ENCODE measurements around the gene APOBR.
"Not testable (repeated sequence)": the region's sequence is repeated elsewhere in the genome, so short reads cannot be mapped to it uniquely, and the experiment has no call there.

The APOBR gene

GRCh38 chr16:28499854-28500253 lies 5.4 kb downstream of the APOBR start:
- DNase-seq: no peak

DNA sequence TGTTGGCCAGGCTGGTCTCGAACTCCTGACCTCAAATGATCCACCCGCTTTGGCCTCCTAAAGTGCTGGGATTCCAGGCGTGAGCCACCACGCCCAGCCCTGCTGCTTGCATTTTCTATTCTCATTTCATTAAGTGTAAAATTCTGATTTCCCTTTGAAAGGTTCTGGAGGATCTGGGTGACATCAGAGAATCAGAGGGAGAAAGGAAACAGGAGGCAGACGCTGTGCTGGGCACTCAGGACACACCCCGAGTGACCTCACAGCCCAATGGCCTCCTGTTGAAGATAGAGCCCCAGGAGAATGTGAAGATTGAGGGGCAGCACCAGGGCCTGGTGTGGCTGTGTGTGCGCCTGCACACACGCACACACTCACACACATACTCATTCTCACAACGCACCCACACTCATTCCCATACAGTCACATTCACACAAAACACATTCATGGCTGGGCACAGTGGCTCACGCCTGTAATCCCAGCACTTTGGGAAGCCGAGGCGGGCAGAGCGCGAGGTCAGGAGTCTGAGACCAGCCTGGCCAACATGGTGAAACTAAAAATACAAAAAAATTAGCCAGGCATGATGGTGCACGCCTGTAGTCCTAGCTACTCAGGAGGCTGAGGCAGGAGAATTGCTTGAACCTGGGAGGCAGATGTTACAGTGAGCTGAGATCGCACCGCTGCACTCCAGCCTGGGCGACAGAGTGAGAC lies 6.2 kb downstream of the APOBR start:
- not testable (repeated sequence) for DNase-seq

DNA sequence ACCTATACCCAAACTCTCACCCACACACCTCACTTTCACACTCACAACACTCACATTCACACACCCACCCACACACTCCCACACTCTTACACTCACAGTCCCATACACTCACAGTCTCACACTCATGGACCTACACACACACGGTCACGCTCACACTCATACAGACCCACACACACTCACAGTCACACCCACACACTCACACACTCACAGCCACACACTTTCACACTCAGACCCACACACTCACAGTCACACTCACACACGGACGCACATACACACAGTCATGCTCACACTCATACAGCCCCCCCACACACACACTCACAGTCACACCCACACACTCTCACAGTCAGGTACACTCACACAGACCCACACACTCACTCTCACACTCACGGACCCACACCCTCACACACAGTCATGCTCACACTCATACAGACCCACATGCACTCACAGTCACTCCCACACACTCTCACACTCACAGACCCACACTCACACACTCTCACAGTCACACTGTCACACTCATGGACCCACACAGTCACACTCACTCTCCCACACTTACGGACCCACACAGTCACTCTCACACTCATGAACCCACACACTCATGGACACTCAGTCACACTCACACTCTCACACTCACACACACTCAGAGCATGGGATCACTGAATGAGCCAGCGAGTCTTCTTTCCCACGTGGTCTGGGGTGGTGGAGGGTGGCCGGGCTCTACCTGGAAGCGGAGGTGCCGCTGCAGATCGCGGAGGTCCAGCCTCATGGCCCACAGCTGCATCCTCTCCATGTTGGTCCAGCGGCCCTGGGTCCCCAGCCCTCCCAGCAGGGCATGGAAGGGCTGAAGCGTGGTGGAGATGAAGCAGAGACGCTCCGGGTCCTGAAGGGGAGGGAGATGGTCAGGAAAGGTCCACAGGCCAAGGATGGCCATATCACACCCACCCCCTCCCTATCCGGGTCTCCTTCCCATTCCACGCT lies 7.1 kb downstream of the APOBR start:
- no peak for DNase-seq

- no peak for DNase-seq
These were observed 7.8 kb downstream of the APOBR start for GRCh38 chr16:28502290-28502689.

- no peak for DNase-seq
These were observed 9.2 kb downstream of the APOBR start for GRCh38 chr16:28503470-28504259.

GRCh38 chr16:28504707-28505404 lies 10.4 kb downstream of the APOBR start:
- DNase-seq: no peak

- no peak for DNase-seq
These were observed 11.2 kb downstream of the APOBR start for GRCh38 chr16:28505489-28506137.

GRCh38 chr16:28511031-28511430 lies 16.6 kb downstream of the APOBR start:
- DNase-seq: no peak

DNA sequence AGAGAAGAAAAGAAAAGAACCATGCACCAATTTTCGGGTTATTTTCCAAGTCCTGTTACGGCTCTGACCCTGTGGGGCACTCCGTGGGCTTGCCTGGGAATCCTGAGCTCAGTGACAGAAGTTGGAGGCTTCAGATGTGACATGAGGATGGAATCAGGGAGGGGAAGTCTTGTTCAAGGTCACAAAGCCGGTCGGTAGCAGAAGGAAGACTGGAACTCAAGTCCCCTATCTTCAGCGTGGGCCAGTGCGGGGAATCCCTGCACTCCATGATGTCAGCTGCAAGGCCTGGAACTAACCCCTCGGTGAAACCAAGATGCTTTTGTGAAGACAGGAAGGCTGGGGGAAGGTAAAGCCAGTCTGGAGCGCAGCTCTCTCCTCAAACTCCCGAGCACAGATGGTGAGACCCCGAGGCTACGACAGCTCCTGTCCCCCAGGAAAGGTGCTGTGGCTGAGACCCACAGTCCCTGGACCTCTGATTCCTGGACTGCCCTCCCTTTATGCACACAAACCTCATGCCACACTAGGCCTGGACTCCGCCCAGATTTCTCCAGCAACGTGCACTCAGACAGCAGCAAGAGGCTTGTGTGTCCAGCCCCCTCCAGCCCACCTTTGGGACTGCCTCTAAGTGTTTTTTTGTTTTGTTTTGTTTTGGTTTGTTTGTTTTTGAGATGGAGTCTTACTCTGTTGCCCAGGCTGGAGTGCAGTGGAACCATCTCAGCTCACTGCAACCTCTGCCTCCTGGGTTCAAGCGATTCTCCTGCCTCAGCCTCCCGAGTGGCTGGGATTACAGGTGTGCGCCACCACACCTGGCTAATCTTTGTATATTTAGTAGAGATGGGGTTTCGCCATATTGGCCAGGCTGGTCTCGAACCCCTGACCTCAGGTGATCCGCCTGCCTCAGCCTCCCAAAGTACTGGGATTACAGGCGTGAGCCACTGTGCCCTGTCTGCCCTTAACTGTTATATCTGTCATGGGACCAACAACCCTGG lies 17.7 kb downstream of the APOBR start:
- DNase-seq: no peak

DNA sequence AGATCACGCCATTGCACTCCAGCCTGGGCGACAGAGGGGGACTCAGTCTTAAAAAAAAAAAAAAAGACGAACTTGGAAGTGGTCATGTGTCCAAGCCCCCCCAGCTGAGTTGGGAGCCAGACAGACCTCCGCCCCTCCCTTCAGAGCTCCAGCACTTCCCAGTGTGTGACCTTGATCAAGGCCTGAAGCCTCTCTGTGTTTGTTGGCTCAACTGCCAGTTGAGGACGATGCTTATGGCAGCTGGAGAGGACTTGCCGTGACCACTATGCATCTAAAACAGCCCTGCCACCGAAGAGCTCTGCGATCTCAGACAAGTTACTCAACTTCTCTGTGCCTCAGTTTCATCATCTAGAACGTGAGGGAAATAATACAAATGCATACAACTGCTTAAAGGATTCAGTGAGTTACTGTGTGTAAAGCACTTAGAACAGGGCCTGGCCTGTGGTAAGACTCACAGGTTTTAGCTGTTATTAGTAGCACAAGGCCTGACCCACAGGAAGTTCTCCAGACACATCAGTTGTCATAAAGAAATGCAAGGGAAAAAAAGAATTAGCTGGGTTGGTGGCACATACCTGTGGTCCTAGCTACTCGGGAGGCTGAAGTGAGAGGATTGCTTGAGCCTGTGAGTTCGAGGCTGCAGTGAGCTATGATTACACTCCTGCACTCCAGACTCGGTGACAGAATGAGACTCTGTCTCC lies 19.2 kb downstream of the APOBR start:
- no peak for DNase-seq

GRCh38 chr16:28514246-28514645 lies 19.8 kb downstream of the APOBR start:
- DNase-seq: no peak

DNA sequence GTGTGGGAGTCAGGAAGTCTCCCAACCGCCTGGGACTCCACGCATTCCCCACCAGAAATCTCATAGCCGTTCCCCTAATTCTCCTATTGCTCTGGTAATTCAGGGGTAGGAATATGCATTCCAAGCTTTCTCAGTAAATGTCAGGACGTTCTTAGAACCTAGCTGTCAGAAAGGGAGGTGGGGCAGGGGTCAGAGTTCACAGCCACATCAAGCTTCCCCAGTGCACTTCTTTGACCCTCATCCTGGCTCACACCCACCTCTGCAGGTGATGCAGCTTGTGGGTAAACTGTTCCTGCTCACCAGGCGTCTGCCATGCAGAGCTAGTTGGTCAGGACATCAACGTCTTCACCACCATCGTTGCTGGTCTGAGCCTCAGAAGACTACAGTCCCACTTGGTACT lies 26.2 kb downstream of the APOBR start:
- DNase-seq: no peak

DNA sequence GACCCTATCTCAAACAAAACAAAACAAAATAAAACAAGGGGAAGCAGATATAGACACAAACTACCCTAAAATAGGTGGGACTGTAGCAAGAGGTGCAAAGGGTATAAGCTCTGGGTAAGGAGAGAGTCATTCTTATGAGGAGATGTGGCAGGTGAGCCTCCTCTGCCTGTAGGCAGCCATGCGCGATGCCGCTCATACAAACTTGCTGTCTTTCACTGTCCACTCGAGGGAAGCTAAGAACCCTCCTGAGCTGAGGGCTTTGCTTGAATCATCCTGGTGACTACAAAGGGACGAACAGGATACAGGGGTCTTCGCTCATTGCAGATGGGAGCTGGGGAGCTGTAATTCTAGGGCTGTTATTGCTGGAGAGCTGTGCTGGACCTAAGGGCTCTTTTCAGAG lies 27.0 kb downstream of the APOBR start:
- DNase-seq: no peak

GRCh38 chr16:28522792-28523191 lies 28.3 kb downstream of the APOBR start:
- DNase-seq: no peak

DNA sequence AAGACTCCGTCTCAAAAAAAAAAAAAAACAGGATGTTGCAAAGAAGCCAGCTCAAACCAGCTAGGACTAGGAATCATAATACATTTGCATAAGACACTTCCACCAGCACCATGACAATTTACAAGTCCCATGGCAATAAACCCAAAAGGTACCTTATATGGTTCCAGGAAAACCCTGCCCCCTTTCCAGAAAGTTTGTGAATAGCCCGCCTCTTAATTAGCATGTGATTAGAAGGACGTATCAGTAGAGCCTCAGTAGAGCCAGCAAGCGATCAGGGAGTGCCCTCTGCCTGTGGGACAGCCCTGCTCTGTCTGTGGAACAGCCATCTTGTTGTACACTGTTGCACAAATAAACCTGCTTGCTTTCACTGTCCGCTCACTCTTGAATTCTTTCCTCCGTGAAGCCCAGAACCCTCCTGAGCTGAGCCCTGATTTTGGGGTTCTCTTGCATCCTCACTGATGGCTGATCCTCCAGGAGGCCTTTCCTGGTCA lies 30.3 kb downstream of the APOBR start:
- DNase-seq: no peak

DNA sequence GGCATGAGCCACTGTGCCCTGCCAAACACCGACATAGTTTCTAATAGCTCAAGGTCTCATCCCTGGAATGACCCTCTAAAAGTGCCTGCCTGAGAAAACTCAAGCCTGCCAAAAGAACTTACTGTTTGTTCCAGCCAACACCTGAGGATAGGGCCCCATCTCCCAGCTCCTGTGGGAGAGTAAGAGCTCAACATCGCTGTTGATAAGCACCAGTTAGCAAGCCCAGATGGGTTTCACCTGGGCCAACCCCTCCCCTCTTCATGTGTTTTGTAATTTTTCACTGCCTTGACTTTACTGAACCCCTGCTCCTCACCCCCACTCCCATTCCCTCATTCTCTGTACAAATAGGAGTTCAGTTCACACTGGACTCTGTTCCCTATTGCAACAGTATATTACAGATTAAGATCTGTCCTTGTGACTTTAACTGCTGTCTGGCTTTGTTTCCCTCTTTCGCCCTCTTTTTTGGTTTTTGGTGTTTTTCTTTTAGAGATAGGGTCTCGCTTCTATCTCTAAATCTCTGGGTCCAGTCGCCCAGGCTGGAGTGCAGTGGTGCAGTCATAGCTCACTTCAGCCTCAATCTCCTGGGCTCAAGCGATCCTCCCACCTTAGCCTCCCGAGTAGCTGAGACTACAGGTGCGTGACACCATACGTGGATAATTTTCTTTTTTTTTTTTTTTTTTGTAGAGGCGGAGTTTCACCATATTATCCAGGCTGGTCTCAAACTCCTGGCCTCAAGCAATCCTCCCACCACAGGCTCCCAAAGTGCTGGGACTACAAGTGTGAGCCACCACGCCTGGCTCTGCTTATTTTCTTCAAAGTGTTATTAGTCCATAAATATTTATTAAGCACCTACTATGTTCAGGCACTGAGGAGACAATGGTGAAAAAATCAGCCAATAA lies 32.0 kb downstream of the APOBR start:
- no peak for DNase-seq

GRCh38 chr16:28527100-28527785 lies 32.8 kb downstream of the APOBR start:
- DNase-seq: not testable (repeated sequence)

GRCh38 chr16:28527985-28528384 lies 33.5 kb downstream of the APOBR start:
- no peak for DNase-seq
